ENCODE results near the gene NT5C1A.

DNA sequence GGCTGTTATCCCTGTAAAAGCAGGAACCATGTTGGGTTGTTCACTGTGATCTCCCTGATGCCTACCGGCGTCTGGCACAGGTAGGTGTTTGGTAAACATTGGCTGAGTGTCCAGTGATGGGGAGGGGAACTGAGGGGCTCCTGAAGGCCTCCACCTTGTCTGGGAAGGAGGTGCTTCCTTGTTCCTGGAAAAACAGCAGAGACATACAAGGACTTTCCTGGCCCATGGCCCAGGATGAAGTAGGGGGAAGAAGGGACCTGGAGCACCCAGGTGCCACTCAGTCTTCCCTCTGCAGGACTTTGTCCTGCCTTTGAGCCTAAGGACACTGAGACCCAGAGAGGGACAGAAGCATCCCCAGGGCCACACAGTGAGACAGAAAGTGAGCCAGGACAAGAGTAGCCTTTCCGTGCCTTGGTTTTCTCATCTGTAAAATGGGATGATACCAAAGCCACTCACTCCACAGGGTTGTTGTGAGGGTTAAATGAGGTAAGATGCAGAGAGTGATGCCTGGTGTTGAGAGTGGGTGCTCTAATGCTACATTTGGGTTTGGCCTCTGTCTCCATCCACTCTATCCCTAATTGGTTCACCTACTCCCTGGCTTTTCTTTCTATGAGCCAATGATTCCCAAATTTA, 26.4 kb downstream of the NT5C1A start:
- TF ChIP-seq, protein P1, sequence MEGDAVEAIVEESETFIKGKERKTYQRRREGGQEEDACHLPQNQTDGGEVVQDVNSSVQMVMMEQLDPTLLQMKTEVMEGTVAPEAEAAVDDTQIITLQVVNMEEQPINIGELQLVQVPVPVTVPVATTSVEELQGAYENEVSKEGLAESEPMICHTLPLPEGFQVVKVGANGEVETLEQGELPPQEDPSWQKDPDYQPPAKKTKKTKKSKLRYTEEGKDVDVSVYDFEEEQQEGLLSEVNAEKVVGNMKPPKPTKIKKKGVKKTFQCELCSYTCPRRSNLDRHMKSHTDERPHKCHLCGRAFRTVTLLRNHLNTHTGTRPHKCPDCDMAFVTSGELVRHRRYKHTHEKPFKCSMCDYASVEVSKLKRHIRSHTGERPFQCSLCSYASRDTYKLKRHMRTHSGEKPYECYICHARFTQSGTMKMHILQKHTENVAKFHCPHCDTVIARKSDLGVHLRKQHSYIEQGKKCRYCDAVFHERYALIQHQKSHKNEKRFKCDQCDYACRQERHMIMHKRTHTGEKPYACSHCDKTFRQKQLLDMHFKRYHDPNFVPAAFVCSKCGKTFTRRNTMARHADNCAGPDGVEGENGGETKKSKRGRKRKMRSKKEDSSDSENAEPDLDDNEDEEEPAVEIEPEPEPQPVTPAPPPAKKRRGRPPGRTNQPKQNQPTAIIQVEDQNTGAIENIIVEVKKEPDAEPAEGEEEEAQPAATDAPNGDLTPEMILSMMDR (IDR thresholded peaks at IDR 0.05; ENCODE audit: low read length) = no peak
- TF ChIP-seq EZH2 (IDR thresholded peaks at IDR 0.05; ENCODE audit: borderline replicate concordance, low read length) = no peak
